BLaER1 (cell line): ENCODE results near the gene CXCR5.

Experiments used
- H3K27ac ChIP-seq: shearing (Covaris generic); formaldehyde crosslinking; 2 replicates; pipeline ENCODE4 v1.8.1; 2022
- H3K27me3 ChIP-seq: shearing (Covaris generic); formaldehyde crosslinking; 2 replicates; pipeline ENCODE4 v1.8.1; 2022
- H3K36me3 ChIP-seq: shearing (Covaris generic); formaldehyde crosslinking; 2 replicates; pipeline ENCODE4 v1.8.1; 2022
- H3K4me1 ChIP-seq: shearing (Covaris generic); formaldehyde crosslinking; 2 replicates; pipeline ENCODE4 v1.8.1; 2022
- H3K4me2 ChIP-seq: shearing (Covaris generic); formaldehyde crosslinking; 2 replicates; pipeline ENCODE4 v1.8.1; 2022
- H3K4me3 ChIP-seq: shearing (Covaris generic); formaldehyde crosslinking; 2 replicates; pipeline ENCODE4 v1.8.1; 2022
- H3K9ac ChIP-seq: shearing (Covaris generic); formaldehyde crosslinking; 2 replicates; pipeline ENCODE4 v1.8.1; 2022
- H3K9me3 ChIP-seq: shearing (Covaris generic); formaldehyde crosslinking; 2 replicates; pipeline ENCODE4 v1.8.1; 2022
- H4K20me1 ChIP-seq: shearing (Covaris generic); formaldehyde crosslinking; 2 replicates; pipeline ENCODE4 v1.8.1; 2022
- Cebpa-rat ChIP-seq: shearing (Covaris generic); IDR thresholded peaks from 2 replicates; pipeline ENCODE4 v1.8.1; 2022

The CXCR5 gene

GRCh38 chr11:118923721-118924587 is 40.3 kb downstream of the CXCR5 start:
- Histone ChIP-seq H3K4me3 (peak overlapping the region; percentile 99), H4K20me1 (peaks cover 62% of the 10 kb centered on the region), H3K27me3 (no peaks in the 10 kb centered on the region), H3K9ac (peak overlapping the region; percentile 95), H3K9me3 (no peaks in the 10 kb centered on the region), H3K4me1 (peaks cover 76% of the 10 kb centered on the region), H3K36me3 (no peaks in the 10 kb centered on the region), H3K27ac (peak overlapping the region; percentile 90), H3K4me2 (peak overlapping the region; percentile 99)
- no peak for TF ChIP-seq Cebpa-rat

- Histone ChIP-seq H3K4me1 (peaks cover 67% of the 10 kb centered on the region), H4K20me1 (peaks cover 54% of the 10 kb centered on the region), H3K27me3 (no peaks in the 10 kb centered on the region), H3K4me2 (peak overlapping the region; percentile 99), H3K36me3 (no peaks in the 10 kb centered on the region), H3K27ac (peak overlapping the region; percentile 90), H3K9me3 (no peaks in the 10 kb centered on the region), H3K4me3 (peak overlapping the region; percentile 99), H3K9ac (peak overlapping the region; percentile 95)
- no peak for TF ChIP-seq Cebpa-rat
Observed at GRCh38 chr11:118924591-118925585, 41.2 kb downstream of the CXCR5 start.

- peak overlapping the region; percentile 36; the same call in 1 of the 2 replicates for H3K27ac ChIP-seq
- H3K27me3 ChIP-seq, result no peaks in the 10 kb centered on the region
- no peak for TF ChIP-seq Cebpa-rat
- H3K4me3 ChIP-seq, result peak overlapping the region; percentile 84
- H3K36me3 ChIP-seq, result no peaks in the 10 kb centered on the region
- H3K4me2 ChIP-seq, result peak overlapping the region; percentile 99
- H4K20me1 ChIP-seq, result peaks cover 26% of the 10 kb centered on the region
- H3K4me1 ChIP-seq, result peaks cover 61% of the 10 kb centered on the region
- H3K9me3 ChIP-seq, result no peaks in the 10 kb centered on the region
- no peak overlapping the region for H3K9ac ChIP-seq
Observed at GRCh38 chr11:118927554-118928100, 43.9 kb downstream of the CXCR5 start.

- H3K27ac ChIP-seq, result peak overlapping the region; percentile 79
- TF ChIP-seq Cebpa-rat, result no peak
- H3K4me1 ChIP-seq, result peaks cover 61% of the 10 kb centered on the region
- H3K36me3 ChIP-seq, result no peaks in the 10 kb centered on the region
- H3K9ac ChIP-seq, result peak overlapping the region; percentile 79
- no peaks in the 10 kb centered on the region for H3K9me3 ChIP-seq
- H3K4me2 ChIP-seq, result peak overlapping the region; percentile 99
- peaks cover 20% of the 10 kb centered on the region for H4K20me1 ChIP-seq
- no peaks in the 10 kb centered on the region for H3K27me3 ChIP-seq
- H3K4me3 ChIP-seq, result peak overlapping the region; percentile 84
Observed at GRCh38 chr11:118928101-118928869, 44.6 kb downstream of the CXCR5 start.

- Histone ChIP-seq H3K4me3 (peak overlapping the region; percentile 84), H3K9me3 (no peaks in the 10 kb centered on the region), H3K27me3 (no peaks in the 10 kb centered on the region), H3K4me1 (peaks cover 59% of the 10 kb centered on the region), H3K27ac (peak overlapping the region; percentile 79), H3K36me3 (no peaks in the 10 kb centered on the region), H3K4me2 (peak overlapping the region; percentile 99), H3K9ac (peak overlapping the region; percentile 79), H4K20me1 (peaks cover 13% of the 10 kb centered on the region)
- no peak for TF ChIP-seq Cebpa-rat
Observed at GRCh38 chr11:118928870-118929500, 45.3 kb downstream of the CXCR5 start.

GRCh38 chr11:118929501-118930093 is 45.9 kb downstream of the CXCR5 start:
- TF ChIP-seq Cebpa-rat, result no peak
- Histone ChIP-seq H3K4me3 (peak overlapping the region; percentile 84), H3K4me2 (peak overlapping the region; percentile 99), H3K4me1 (peaks cover 60% of the 10 kb centered on the region), H4K20me1 (peaks cover 6% of the 10 kb centered on the region), H3K27me3 (no peaks in the 10 kb centered on the region), H3K9ac (peak overlapping the region; percentile 73), H3K27ac (peak overlapping the region; percentile 82), H3K9me3 (no peaks in the 10 kb centered on the region), H3K36me3 (no peaks in the 10 kb centered on the region)

- H3K4me3 ChIP-seq, result peak overlapping the region; percentile 84
- peak overlapping the region; percentile 82 for H3K27ac ChIP-seq
- no peak for TF ChIP-seq Cebpa-rat
- H3K4me2 ChIP-seq, result peak overlapping the region; percentile 99
- peaks cover under 1% of the 10 kb centered on the region; the same call in 1 of the 2 replicates for H4K20me1 ChIP-seq
- H3K4me1 ChIP-seq, result peaks cover 66% of the 10 kb centered on the region
- H3K27me3 ChIP-seq, result no peaks in the 10 kb centered on the region
- no peaks in the 10 kb centered on the region for H3K9me3 ChIP-seq
- no peaks in the 10 kb centered on the region for H3K36me3 ChIP-seq
- peak overlapping the region; percentile 73 for H3K9ac ChIP-seq
Observed at GRCh38 chr11:118930094-118930712, 46.5 kb downstream of the CXCR5 start.

GRCh38 chr11:118931571-118931970 is 47.9 kb downstream of the CXCR5 start:
- Histone ChIP-seq H3K9ac (no peak overlapping the region), H3K27me3 (no peaks in the 10 kb centered on the region), H3K9me3 (no peaks in the 10 kb centered on the region), H3K4me2 (peak overlapping the region; percentile 99; the same call in 1 of the 2 replicates), H3K36me3 (no peaks in the 10 kb centered on the region), H4K20me1 (no peaks in the 10 kb centered on the region), H3K4me1 (peaks cover 70% of the 10 kb centered on the region), H3K4me3 (no peak overlapping the region), H3K27ac (no peak overlapping the region)
- no peak for TF ChIP-seq Cebpa-rat
